Bronchial epithelial cell (primary cell): ENCODE data around the gene SCTR. TPM values are rescaled to one million over a fixed set of nuclear protein-coding genes. Genes with fewer than 3 reads are reported as not detected.

Experiments
- DNase-seq: peaks from one replicate; pipeline ENCODE4 v3.0.0-alpha.2; 2010; ENCODE audit warnings: low read depth
- FAIRE-seq: peaks from 2 replicates; lab custom pipeline; 2011; peaks lifted over from hg19 to GRCh38; lab: Jason Lieb, UNC
- H3K27me3 ChIP-seq: 2 replicates; pipeline ENCODE4 v1.5.1; 2011; ENCODE audit warnings: low read length; ENCODE audit not compliant: control insufficient read depth, insufficient read depth
- H3K36me3 ChIP-seq: 2 replicates; pipeline ENCODE4 v1.5.1; 2011; ENCODE audit warnings: low read length; ENCODE audit not compliant: control insufficient read depth, insufficient read depth
- H3K4me3 ChIP-seq: 2 replicates; pipeline ENCODE4 v1.5.1; 2011; ENCODE audit warnings: mild to moderate bottlenecking, low read depth, low read length, control low read depth
- total RNA-seq: library from RNA; depleted of rRNA; stranded (reverse); fragments of >200 nt; gene quantifications from 2 replicates; pipeline ENCODE4 v1.2.1, GENCODE V29; 2014
- TF ChIP-seq, protein P1 (sequence below): IDR thresholded peaks from 2 replicates; pipeline ENCODE4 v1.5.1; 2011; ENCODE audit warnings: mild to moderate bottlenecking, moderate library complexity, low read length, control low read depth, inconsistent platforms; ENCODE audit not compliant: insufficient read depth, severe bottlenecking

The SCTR gene
- total RNA-seq, 1 donor from 2014 or later = not detected

DNA sequence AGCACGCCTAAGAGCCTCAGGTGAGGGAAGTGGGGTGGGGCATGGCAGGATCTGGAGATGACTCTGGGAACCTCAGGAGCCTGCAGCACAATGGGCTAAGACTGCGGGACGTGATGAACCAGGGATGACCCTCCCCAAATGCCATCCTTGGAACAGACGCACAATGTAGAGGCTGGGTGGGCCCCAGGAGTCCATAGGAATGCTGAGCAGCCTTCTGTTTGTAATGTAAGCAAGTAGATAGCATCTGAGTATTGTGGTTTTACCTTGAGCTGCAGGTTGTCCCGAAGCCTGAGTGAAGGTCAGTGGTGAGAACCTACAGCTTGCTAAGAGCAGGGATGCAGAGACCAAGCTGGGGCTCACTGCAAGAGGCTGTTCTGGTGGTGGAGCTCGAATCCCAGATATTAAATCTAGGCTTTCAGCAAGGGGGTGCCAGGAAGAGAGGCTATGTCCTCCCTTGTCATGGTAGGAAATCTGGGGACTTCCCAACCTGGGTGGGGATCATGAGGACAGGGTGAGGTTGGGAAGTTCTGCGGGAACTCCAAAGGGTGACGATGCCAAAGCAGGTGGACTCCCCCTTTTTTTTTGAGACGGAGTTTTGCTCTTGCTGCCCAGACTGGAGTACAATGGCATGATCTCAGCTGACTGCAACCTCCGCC lies 5.8 kb downstream of the SCTR start:
- no peak for DNase-seq
- peak; percentile 55 for FAIRE-seq

DNA sequence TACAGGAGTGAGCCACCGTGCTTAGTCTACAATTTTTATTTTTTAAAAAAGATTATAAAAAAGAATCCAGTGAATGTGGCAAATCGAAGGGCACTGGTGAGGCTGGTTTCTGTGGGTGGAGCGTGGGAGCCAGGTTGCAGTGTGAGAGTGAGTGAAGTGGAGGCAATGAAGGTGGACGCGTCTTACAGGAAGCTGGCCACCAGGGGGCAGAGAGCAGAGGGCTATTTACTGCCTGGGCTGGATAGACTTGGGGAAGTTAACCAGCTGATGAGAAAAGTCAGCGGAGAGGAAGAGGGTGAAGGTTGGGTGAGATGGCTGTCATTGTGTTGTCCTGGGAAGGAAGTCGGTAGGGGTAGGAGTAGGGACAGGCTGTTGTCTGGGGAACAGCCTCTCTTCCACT lies 6.8 kb downstream of the SCTR start:
- no peak for FAIRE-seq
- TF ChIP-seq, protein P1, sequence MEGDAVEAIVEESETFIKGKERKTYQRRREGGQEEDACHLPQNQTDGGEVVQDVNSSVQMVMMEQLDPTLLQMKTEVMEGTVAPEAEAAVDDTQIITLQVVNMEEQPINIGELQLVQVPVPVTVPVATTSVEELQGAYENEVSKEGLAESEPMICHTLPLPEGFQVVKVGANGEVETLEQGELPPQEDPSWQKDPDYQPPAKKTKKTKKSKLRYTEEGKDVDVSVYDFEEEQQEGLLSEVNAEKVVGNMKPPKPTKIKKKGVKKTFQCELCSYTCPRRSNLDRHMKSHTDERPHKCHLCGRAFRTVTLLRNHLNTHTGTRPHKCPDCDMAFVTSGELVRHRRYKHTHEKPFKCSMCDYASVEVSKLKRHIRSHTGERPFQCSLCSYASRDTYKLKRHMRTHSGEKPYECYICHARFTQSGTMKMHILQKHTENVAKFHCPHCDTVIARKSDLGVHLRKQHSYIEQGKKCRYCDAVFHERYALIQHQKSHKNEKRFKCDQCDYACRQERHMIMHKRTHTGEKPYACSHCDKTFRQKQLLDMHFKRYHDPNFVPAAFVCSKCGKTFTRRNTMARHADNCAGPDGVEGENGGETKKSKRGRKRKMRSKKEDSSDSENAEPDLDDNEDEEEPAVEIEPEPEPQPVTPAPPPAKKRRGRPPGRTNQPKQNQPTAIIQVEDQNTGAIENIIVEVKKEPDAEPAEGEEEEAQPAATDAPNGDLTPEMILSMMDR = peak; percentile 83
- DNase-seq = peak; percentile 29

More for the DNA sequence above, 5.8 kb downstream of the SCTR start:
- TF ChIP-seq, protein P1 = no peak
- peaks cover 6% of the 10 kb centered on the region for H3K27me3 ChIP-seq
- no peak overlapping the region for H3K4me3 ChIP-seq
- no peaks in the 10 kb centered on the region for H3K36me3 ChIP-seq

DNA sequence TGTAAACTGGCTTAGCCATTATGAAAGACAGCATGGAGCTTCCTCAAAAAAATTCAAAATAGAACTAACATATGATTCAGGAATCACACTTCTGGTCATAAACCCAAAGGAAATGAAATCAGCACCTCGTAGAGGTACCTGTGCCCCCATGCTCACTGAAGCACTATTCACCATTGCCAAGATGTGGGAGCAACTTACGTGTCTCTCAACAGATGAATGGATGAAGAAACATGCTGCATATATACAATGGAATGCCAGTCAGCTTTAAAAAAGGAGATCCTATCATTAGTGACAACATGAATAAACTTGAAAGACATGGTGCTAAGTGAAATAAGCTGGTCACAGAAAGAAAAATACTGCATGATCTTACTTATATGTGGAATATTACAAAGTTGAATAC lies 8.2 kb downstream of the SCTR start:
- TF ChIP-seq, protein P1 = no peak
- peak; percentile 10 for DNase-seq

More for the DNA sequence above, 6.8 kb downstream of the SCTR start:
- Histone ChIP-seq H3K36me3 (no peaks in the 10 kb centered on the region), H3K27me3 (no peaks in the 10 kb centered on the region), H3K4me3 (no peak overlapping the region)

DNA sequence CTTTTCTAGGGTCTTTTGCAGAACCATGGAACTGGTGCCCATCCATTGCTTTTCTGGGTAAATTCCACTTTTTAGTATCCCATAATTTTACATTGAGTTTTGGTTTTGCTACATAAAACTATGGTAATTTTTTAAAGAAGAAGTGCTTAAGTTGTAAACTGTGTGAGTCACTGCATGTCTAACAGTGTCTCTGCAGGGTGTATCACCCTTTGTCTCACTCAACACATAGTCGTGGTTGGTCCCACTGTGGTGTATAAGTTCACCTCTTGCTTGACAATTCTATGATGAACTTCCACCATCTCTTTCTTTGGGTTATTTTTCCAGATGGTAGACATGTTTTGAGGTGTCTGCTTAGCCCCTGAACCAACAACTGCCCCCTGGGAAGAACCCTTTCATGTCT lies 10.5 kb downstream of the SCTR start:
- FAIRE-seq (no peak), DNase-seq (peak; percentile 32)
- TF ChIP-seq, protein P1 = no peak
- no peak overlapping the region for H3K4me3 ChIP-seq
- H3K27me3 ChIP-seq = no peaks in the 10 kb centered on the region
- no peaks in the 10 kb centered on the region for H3K36me3 ChIP-seq

More for the DNA sequence above, 8.2 kb downstream of the SCTR start:
- H3K36me3 ChIP-seq = no peaks in the 10 kb centered on the region
- no peaks in the 10 kb centered on the region for H3K27me3 ChIP-seq
- no peak overlapping the region for H3K4me3 ChIP-seq
- no peak for FAIRE-seq

DNA sequence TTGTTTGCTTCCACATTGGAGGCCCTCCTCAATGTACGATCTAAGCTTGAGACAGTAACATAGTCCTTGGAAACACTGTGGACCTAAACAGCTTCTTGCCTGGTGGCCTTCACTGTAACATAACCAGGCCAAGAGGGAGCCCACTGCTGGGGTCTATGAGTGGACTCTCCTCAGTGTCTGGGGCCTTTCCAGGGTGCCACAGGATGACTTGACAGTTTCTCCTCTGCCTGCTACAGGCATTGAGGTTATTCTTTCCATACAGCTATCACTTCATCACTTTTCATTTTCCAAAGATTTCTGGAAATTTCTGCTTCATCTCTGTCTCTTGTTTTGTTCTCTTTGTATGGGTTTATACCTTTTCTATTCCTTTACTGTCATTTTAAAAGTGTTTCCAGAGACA lies 11.3 kb downstream of the SCTR start:
- DNase-seq (no peak), FAIRE-seq (no peak)
- no peak overlapping the region for H3K4me3 ChIP-seq
- TF ChIP-seq, protein P1 = no peak
- H3K27me3 ChIP-seq = no peaks in the 10 kb centered on the region
- H3K36me3 ChIP-seq = no peaks in the 10 kb centered on the region

DNA sequence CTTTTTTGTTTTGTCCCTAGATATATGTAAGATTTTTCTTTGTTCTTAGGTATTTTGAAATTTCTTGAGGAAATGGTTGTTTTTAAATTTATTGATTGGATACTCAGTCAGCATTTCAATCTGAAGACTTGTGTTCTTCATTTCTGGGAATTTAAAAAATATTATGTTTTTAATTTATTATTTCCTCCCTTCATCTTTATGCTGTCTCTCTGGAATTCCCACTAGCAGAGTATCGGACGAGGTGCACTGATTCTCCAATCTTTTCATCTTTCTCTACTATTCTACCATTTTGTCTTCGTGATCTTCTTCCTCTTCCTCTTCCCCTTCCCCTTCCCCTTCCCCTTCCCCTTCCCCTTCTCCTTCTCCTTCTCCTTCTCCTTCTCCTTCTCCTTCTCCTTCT lies 12.3 kb downstream of the SCTR start:
- FAIRE-seq (no peak), DNase-seq (no peak)
- Histone ChIP-seq H3K36me3 (no peaks in the 10 kb centered on the region), H3K27me3 (no peaks in the 10 kb centered on the region), H3K4me3 (no peak overlapping the region)
- TF ChIP-seq, protein P1 = no peak
